ENCODE data around the gene HMGCL. TPM values are rescaled to one million over a fixed set of nuclear protein-coding genes. Genes with fewer than 3 reads are reported as not detected.
"Not testable (repeated sequence)": the region's sequence is repeated elsewhere in the genome, so short reads cannot be mapped to it uniquely, and the experiment has no call there.

The HMGCL gene
- total RNA-seq, 1 donor from 2014 or later: 46.6 TPM

- Histone ChIP-seq H3K27me3 (ENCODE audit: control insufficient read depth, insufficient read depth, low read length) (no peaks in the 10 kb centered on the region), H3K4me3 (ENCODE audit: low read depth, low read length) (no peak overlapping the region), H3K36me3 (ENCODE audit: control insufficient read depth, insufficient read depth, low read length) (peaks cover 2% of the 10 kb centered on the region)
- FAIRE-seq (no peak), DNase-seq (ENCODE audit: low read depth) (no peak)
- no peak for TF ChIP-seq CTCF (IDR thresholded peaks at IDR 0.05; ENCODE audit: insufficient read depth, low read length, severe bottlenecking)
Observed at GRCh38 chr1:23848673-23849616, 23.7 kb upstream of the HMGCL start.

- H3K27me3 ChIP-seq (ENCODE audit: control insufficient read depth, insufficient read depth, low read length); H3K4me3 ChIP-seq (ENCODE audit: low read depth, low read length); FAIRE-seq; H3K36me3 ChIP-seq (ENCODE audit: control insufficient read depth, insufficient read depth, low read length); DNase-seq (ENCODE audit: low read depth): not testable (repeated sequence)
Observed at GRCh38 chr1:23847482-23848095, 22.4 kb upstream of the HMGCL start.

GRCh38 chr1:23845163-23845562 is 19.9 kb upstream of the HMGCL start:
- TF ChIP-seq CTCF (IDR thresholded peaks at IDR 0.05; ENCODE audit: insufficient read depth, low read length, severe bottlenecking): no peak
- no peak overlapping the region for H3K4me3 ChIP-seq (ENCODE audit: low read depth, low read length)
- peaks cover 2% of the 10 kb centered on the region for H3K36me3 ChIP-seq (ENCODE audit: control insufficient read depth, insufficient read depth, low read length)
- FAIRE-seq: no peak
- DNase-seq (ENCODE audit: low read depth): no peak
- H3K27me3 ChIP-seq (ENCODE audit: control insufficient read depth, insufficient read depth, low read length): no peaks in the 10 kb centered on the region

- no peak for TF ChIP-seq CTCF (IDR thresholded peaks at IDR 0.05; ENCODE audit: insufficient read depth, low read length, severe bottlenecking)
- Histone ChIP-seq H3K27me3 (ENCODE audit: control insufficient read depth, insufficient read depth, low read length) (no peaks in the 10 kb centered on the region), H3K36me3 (ENCODE audit: control insufficient read depth, insufficient read depth, low read length) (peaks cover 2% of the 10 kb centered on the region), H3K4me3 (ENCODE audit: low read depth, low read length) (no peak overlapping the region)
- no peak for DNase-seq (ENCODE audit: low read depth)
- FAIRE-seq: no peak
Observed at GRCh38 chr1:23843644-23844043, 18.4 kb upstream of the HMGCL start.

DNA sequence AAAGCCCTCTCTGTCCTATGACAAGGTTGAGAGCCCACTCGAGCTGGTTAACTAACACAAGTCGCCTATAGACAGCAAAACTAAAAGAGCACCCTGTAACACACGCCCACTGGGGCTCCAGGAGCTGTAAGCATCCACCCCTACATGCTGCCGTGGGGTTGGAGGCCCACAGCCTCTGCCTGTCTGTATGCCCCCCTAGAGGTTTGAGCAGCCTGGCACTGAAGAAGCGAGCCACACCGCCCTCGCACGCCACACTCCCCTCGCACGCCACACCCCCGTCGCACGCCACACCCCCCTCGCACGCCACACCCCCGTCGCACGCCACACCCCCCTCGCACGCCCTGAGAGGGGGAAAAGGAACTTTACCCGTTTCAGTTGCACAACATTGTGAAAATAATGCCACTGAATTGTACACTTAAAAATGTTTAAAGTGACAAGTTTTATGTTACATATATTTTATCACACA is 13.2 kb upstream of the HMGCL start:
- DNase-seq (ENCODE audit: low read depth): peak; percentile 30
- Histone ChIP-seq H3K4me3 (ENCODE audit: low read depth, low read length) (peak overlapping the region; percentile 22), H3K36me3 (ENCODE audit: control insufficient read depth, insufficient read depth, low read length) (no peaks in the 10 kb centered on the region), H3K27me3 (ENCODE audit: control insufficient read depth, insufficient read depth, low read length) (no peaks in the 10 kb centered on the region)
- TF ChIP-seq CTCF (IDR thresholded peaks at IDR 0.05; ENCODE audit: insufficient read depth, low read length, severe bottlenecking): no peak
- no peak for FAIRE-seq

DNA sequence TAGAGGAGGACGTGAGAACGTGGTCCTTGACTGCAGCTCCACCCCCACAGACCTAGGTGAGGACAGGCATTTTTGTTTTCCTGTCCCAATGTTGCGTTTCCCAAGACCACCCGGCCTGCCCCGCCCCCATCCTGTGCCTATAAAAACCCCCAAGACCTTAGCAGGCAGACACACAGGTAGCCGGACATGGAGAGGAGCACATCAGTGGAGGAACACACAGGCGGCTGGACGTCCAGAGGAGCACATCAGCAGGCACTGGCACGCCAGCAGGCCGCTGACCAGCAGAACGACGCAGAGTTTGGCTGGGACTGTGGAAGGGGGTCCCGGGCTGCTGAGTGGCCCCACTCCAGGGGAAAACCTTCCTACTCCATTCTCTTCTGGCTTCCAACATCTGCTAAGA is 12.7 kb upstream of the HMGCL start:
- Histone ChIP-seq H3K36me3 (ENCODE audit: control insufficient read depth, insufficient read depth, low read length) (no peaks in the 10 kb centered on the region), H3K4me3 (ENCODE audit: low read depth, low read length) (no peak overlapping the region), H3K27me3 (ENCODE audit: control insufficient read depth, insufficient read depth, low read length) (no peaks in the 10 kb centered on the region)
- no peak for TF ChIP-seq CTCF (IDR thresholded peaks at IDR 0.05; ENCODE audit: insufficient read depth, low read length, severe bottlenecking)
- no peak for DNase-seq (ENCODE audit: low read depth)
- no peak for FAIRE-seq
